ENCODE data around the gene CAMK1D.

CAMK1D gene

GRCh38 chr10:12405342-12406320 lies 56.3 kb downstream of the CAMK1D start:
- no peak for DNase-seq

- no peak for DNase-seq
These were observed 57.5 kb downstream of the CAMK1D start for GRCh38 chr10:12406764-12407400.

- DNase-seq, result no peak
These were observed 59.1 kb downstream of the CAMK1D start for GRCh38 chr10:12408472-12408871.

- DNase-seq, result no peak
These were observed 59.8 kb downstream of the CAMK1D start for GRCh38 chr10:12409161-12409560.

GRCh38 chr10:12409613-12410012 lies 60.3 kb downstream of the CAMK1D start:
- no peak for DNase-seq

GRCh38 chr10:12412666-12413368 lies 63.5 kb downstream of the CAMK1D start:
- no peak for DNase-seq

GRCh38 chr10:12413369-12413711 lies 64.0 kb downstream of the CAMK1D start:
- no peak for DNase-seq

- no peak for DNase-seq
These were observed 65.1 kb downstream of the CAMK1D start for GRCh38 chr10:12414278-12414989.

GRCh38 chr10:12416344-12417050 lies 67.2 kb downstream of the CAMK1D start:
- no peak for DNase-seq

GRCh38 chr10:12417331-12417730 lies 68.0 kb downstream of the CAMK1D start:
- DNase-seq, result no peak

- DNase-seq, result no peak
These were observed 68.7 kb downstream of the CAMK1D start for GRCh38 chr10:12418000-12418399.

- DNase-seq, result no peak
These were observed 69.4 kb downstream of the CAMK1D start for GRCh38 chr10:12418725-12419261.

GRCh38 chr10:12419262-12419847 lies 70.0 kb downstream of the CAMK1D start:
- peak in 1 of 2 donors; percentile 5 for DNase-seq

GRCh38 chr10:12420530-12421120 lies 71.3 kb downstream of the CAMK1D start:
- DNase-seq, result no peak

- DNase-seq, result no peak
These were observed 72.8 kb downstream of the CAMK1D start for GRCh38 chr10:12422189-12422588.

- no peak for DNase-seq
These were observed 74.5 kb downstream of the CAMK1D start for GRCh38 chr10:12423896-12424295.

GRCh38 chr10:12427276-12427675 lies 77.9 kb downstream of the CAMK1D start:
- DNase-seq, result no peak

- no peak for DNase-seq
These were observed 79.2 kb downstream of the CAMK1D start for GRCh38 chr10:12428447-12429135.

GRCh38 chr10:12430406-12430982 lies 81.1 kb downstream of the CAMK1D start:
- no peak for DNase-seq
